Ovary (tissue), 3 donors: ENCODE results near the gene NPSR1.

Experiments
- POLR2A ChIP-seq: fragments of 450-650 bp; IDR thresholded peaks from one replicate; pipeline ENCODE4 v1.6.1; 2017; ENCODE audit warnings: antibody characterized with exemption, mild to moderate bottlenecking, moderate library complexity
- TF ChIP-seq, protein P1 (sequence below), 3 donors: fragments of 450-650 bp in 2 of 3; fragments of 200-600 bp in 1 of 3; IDR thresholded peaks; one replicate each; pipeline versions ENCODE4 v1.5.1 to v1.8.0; 2016 to 2022; ENCODE audit warnings: antibody characterized with exemption in 3 of 3, mild to moderate bottlenecking in 1 of 3
- donor health status: DM: no; HTN: no; CAD: no.

- TF ChIP-seq, protein P1, sequence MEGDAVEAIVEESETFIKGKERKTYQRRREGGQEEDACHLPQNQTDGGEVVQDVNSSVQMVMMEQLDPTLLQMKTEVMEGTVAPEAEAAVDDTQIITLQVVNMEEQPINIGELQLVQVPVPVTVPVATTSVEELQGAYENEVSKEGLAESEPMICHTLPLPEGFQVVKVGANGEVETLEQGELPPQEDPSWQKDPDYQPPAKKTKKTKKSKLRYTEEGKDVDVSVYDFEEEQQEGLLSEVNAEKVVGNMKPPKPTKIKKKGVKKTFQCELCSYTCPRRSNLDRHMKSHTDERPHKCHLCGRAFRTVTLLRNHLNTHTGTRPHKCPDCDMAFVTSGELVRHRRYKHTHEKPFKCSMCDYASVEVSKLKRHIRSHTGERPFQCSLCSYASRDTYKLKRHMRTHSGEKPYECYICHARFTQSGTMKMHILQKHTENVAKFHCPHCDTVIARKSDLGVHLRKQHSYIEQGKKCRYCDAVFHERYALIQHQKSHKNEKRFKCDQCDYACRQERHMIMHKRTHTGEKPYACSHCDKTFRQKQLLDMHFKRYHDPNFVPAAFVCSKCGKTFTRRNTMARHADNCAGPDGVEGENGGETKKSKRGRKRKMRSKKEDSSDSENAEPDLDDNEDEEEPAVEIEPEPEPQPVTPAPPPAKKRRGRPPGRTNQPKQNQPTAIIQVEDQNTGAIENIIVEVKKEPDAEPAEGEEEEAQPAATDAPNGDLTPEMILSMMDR (IDR thresholded peaks at IDR 0.05) = no peak
- TF ChIP-seq POLR2A = no peak
Observed at GRCh38 chr7:34835901-34836600, 178.0 kb downstream of the NPSR1 start.
